Motor neuron (in vitro differentiated cells): Measurements from ENCODE around the gene MYRF. TPM values are rescaled to one million over a fixed set of nuclear protein-coding genes. Genes with fewer than 3 reads are reported as not detected.

ENCODE experiments used
- ATAC-seq, 8 experiments: fragments of 200-7000 bp; cut with Tn5 transposase; replicated peaks in 6 of 8; 2 replicates each; pipeline ENCODE4 v1.8.0; 2021; ENCODE audit warnings: mild to moderate bottlenecking in 8 of 8, moderate library complexity in 8 of 8
- H3K27ac ChIP-seq, 2 donors: fragments of 250-450 bp; sonication (Bioruptor Pico); 2 replicates each; pipeline ENCODE4 v1.9.0; 2021; ENCODE audit warnings: antibody characterized with exemption in 2 of 2, mild to moderate bottlenecking in 2 of 2, moderate library complexity in 1 of 2
- H3K4me1 ChIP-seq, 2 donors: fragments of 250-450 bp; sonication (Bioruptor Pico); replicated peaks in 1 of 2; 2 replicates each; pipeline ENCODE4 v1.6.1; 2021; ENCODE audit warnings: antibody characterized with exemption in 2 of 2, mild to moderate bottlenecking in 2 of 2, moderate library complexity in 1 of 2
- H3K4me3 ChIP-seq, 5 donors: fragments of 250-450 bp; sonication (Bioruptor Pico); 2 replicates each; pipeline ENCODE4 v1.9.0; 2021; ENCODE audit warnings: antibody characterized with exemption in 5 of 5, mild to moderate bottlenecking in 5 of 5, moderate library complexity in 4 of 5
- WGBS, 10 experiments: fragments of 450-650 bp; shearing (Covaris generic); methylation state at CpG; one replicate each; pipeline ENCODE4 v1.0.0; 2022; 5-methylcytosine and 5-hydroxymethylcytosine counted together
- in situ Hi-C, 9 experiments: fragments of 400-800 bp; cut with MboI; loops; one replicate each; pipeline ENCODE4 v1.15.0; 2021; ENCODE audit warnings: low sequenced_read_pairs in 9 of 9, low pct_unique_long_range_greater_than_20kb in 2 of 9; ENCODE audit not compliant: unreplicated experiment in 9 of 9
- total RNA-seq, 8 experiments: library from RNA; unstranded; fragments of 300-600 nt; gene quantifications; 2 replicates each; pipeline versions ENCODE4 v1.2.3 to v1.2.4, GENCODE V29; 2022

Gene MYRF
- total RNA-seq, 8 experiments from 2014 or later: 0.92 to 4.0 (median 2.3) TPM

- H3K4me1 ChIP-seq: peaks cover 3 to 18% of the 10 kb centered on the region in 2 donors
- no peak overlapping the region for H3K4me3 ChIP-seq
- no peak for ATAC-seq
- WGBS, 10 experiments: 70 to 100% (median 94%) methylated on average over 2 to 4 of the region's 11 CpGs; no CpG with 5 or more reads in 4 of the 10 experiments
- in situ Hi-C loops: loop anchor here in 1 of 9 experiments (25.0 kb wide), 1 partner anchor 334 kb away; the partner anchor contains the start of gene INCENP
- no peak overlapping the region for H3K27ac ChIP-seq
These were observed 26.0 kb downstream of the MYRF start for GRCh38 chr11:61778357-61778886.

- Histone ChIP-seq H3K4me1 (peaks cover 0 to 11% of the 10 kb centered on the region in 2 donors), H3K27ac (no peak overlapping the region), H3K4me3 (no peak overlapping the region)
- WGBS, 10 experiments: 0 to 96% (median 78%) methylated on average over 1 to 4 of the region's 24 CpGs; no CpG with 5 or more reads in 5 of the 10 experiments
- in situ Hi-C loops: loop anchor here in 1 of 9 experiments (25.0 kb wide), 1 partner anchor 333 kb away; the partner anchor contains the start of gene INCENP
- ATAC-seq: no peak
These were observed 26.6 kb downstream of the MYRF start for GRCh38 chr11:61778920-61779650.

GRCh38 chr11:61779666-61780525 lies 27.5 kb downstream of the MYRF start:
- ATAC-seq: no peak
- Histone ChIP-seq H3K27ac (no peak overlapping the region), H3K4me1 (peaks cover 0 to 5% of the 10 kb centered on the region in 2 donors), H3K4me3 (no peak overlapping the region)
- WGBS, 10 experiments: 60 to 100% (median 89%) methylated on average over 1 to 5 of the region's 14 CpGs; no CpG with 5 or more reads in 7 of the 10 experiments
- in situ Hi-C loops: loop anchor here in 1 of 9 experiments (25.0 kb wide), 1 partner anchor 332 kb away; the partner anchor contains the start of gene INCENP

- in situ Hi-C loops: loop anchor here in 1 of 9 experiments (25.0 kb wide), 1 partner anchor 332 kb away; the partner anchor contains the start of gene INCENP
- H3K27ac ChIP-seq: no peak overlapping the region
- peaks cover 0 to 5% of the 10 kb centered on the region in 2 donors for H3K4me1 ChIP-seq
- H3K4me3 ChIP-seq: no peak overlapping the region
- 60 to 100% methylated on average over 1 of the region's 9 CpGs; no CpG with 5 or more reads in 8 of the 10 experiments for WGBS, 10 experiments
- no peak for ATAC-seq
These were observed 28.2 kb downstream of the MYRF start for GRCh38 chr11:61780581-61781162.

- no peak overlapping the region for H3K4me3 ChIP-seq
- in situ Hi-C loops: loop anchor here in 1 of 9 experiments (25.0 kb wide), 1 partner anchor 331 kb away; the partner anchor contains the start of gene INCENP
- H3K27ac ChIP-seq: no peak overlapping the region
- no peak for ATAC-seq
- H3K4me1 ChIP-seq: peaks cover 0 to 3% of the 10 kb centered on the region in 2 donors
- 100% methylated on average over 1 to 3 of the region's 5 CpGs; no CpG with 5 or more reads in 8 of the 10 experiments for WGBS, 10 experiments
These were observed 29.1 kb downstream of the MYRF start for GRCh38 chr11:61781585-61781984.

- peaks cover 0 to 1% of the 10 kb centered on the region in 2 donors for H3K4me1 ChIP-seq
- in situ Hi-C loops: loop anchor here in 1 of 9 experiments (25.0 kb wide), 1 partner anchor 330 kb away; the partner anchor contains the start of gene INCENP
- ATAC-seq: no peak
- no peak overlapping the region for H3K4me3 ChIP-seq
- no peak overlapping the region for H3K27ac ChIP-seq
- WGBS, 10 experiments: 92 to 100% (median 98%) methylated on average over 2 to 3 of the region's 3 CpGs; no CpG with 5 or more reads in 6 of the 10 experiments
These were observed 29.9 kb downstream of the MYRF start for GRCh38 chr11:61782299-61782698.

GRCh38 chr11:61782841-61783240 lies 30.4 kb downstream of the MYRF start:
- Histone ChIP-seq H3K4me3 (no peak overlapping the region), H3K27ac (no peak overlapping the region), H3K4me1 (no peaks in the 10 kb centered on the region)
- in situ Hi-C loops: loop anchor here in 1 of 9 experiments (25.0 kb wide), 1 partner anchor 329 kb away; the partner anchor contains the start of gene INCENP
- 56 to 100% (median 80%) methylated on average over 1 to 6 of the region's 11 CpGs; no CpG with 5 or more reads in 7 of the 10 experiments for WGBS, 10 experiments
- ATAC-seq: peak in 2 of 8 experiments; percentile 14 to 60

- in situ Hi-C loops: loop anchor here in 1 of 9 experiments (25.0 kb wide), 1 partner anchor 328 kb away; the partner anchor contains the start of gene INCENP
- WGBS, 10 experiments: 40 to 83% (median 72%) methylated on average over 1 to 6 of the region's 13 CpGs; no CpG with 5 or more reads in 7 of the 10 experiments
- peak in 1 of 8 experiments; percentile 10 for ATAC-seq
- H3K4me3 ChIP-seq: no peak overlapping the region
- H3K27ac ChIP-seq: no peak overlapping the region
- H3K4me1 ChIP-seq: no peaks in the 10 kb centered on the region
These were observed 31.5 kb downstream of the MYRF start for GRCh38 chr11:61783717-61784505.

GRCh38 chr11:61784506-61784805 lies 32.0 kb downstream of the MYRF start:
- Histone ChIP-seq H3K4me1 (no peaks in the 10 kb centered on the region), H3K27ac (no peak overlapping the region), H3K4me3 (no peak overlapping the region)
- 50 to 100% methylated on average over 2 of the region's 7 CpGs; no CpG with 5 or more reads in 8 of the 10 experiments for WGBS, 10 experiments
- no peak for ATAC-seq
- in situ Hi-C loops: loop anchor here in 1 of 9 experiments (25.0 kb wide), 1 partner anchor 328 kb away; the partner anchor contains the start of gene INCENP

GRCh38 chr11:61785837-61786402 lies 33.5 kb downstream of the MYRF start:
- 80 to 100% (median 100%) methylated on average over 1 to 5 of the region's 11 CpGs; no CpG with 5 or more reads in 6 of the 10 experiments for WGBS, 10 experiments
- in situ Hi-C loops: loop anchor here in 1 of 9 experiments (25.0 kb wide), 1 partner anchor 326 kb away; the partner anchor contains the start of gene INCENP
- Histone ChIP-seq H3K4me3 (no peak overlapping the region), H3K4me1 (no peaks in the 10 kb centered on the region), H3K27ac (no peak overlapping the region)
- ATAC-seq: peak in 3 of 8 experiments; percentile 3 to 6 (median 5)

- H3K4me3 ChIP-seq: no peak overlapping the region
- in situ Hi-C loops: loop anchor here in 1 of 9 experiments (25.0 kb wide), 1 partner anchor 324 kb away; the partner anchor contains the start of gene INCENP
- peaks cover 0 to 6% of the 10 kb centered on the region in 2 donors for H3K4me1 ChIP-seq
- H3K27ac ChIP-seq: no peak overlapping the region
- WGBS, 10 experiments: 30 to 66% (median 49%) methylated on average over 2 to 6 of the region's 9 CpGs; no CpG with 5 or more reads in 3 of the 10 experiments
- ATAC-seq: peak in 2 of 8 experiments; percentile 4
These were observed 35.6 kb downstream of the MYRF start for GRCh38 chr11:61787928-61788491.
